ENCODE results near the gene CTXN3.

CTXN3 gene

GRCh38 chr5:127650022-127650421 is 1.1 kb downstream of the CTXN3 start:
- no peak for TF ChIP-seq CTCF (IDR thresholded peaks at IDR 0.05; ENCODE audit: low read depth, low read length)
- no peak overlapping the region for H3K4me3 ChIP-seq (ENCODE audit: low read depth, low read length)

- no peak overlapping the region for H3K4me3 ChIP-seq (ENCODE audit: low read depth, low read length)
- no peak for TF ChIP-seq CTCF (IDR thresholded peaks at IDR 0.05; ENCODE audit: low read depth, low read length)
These were observed 1.8 kb downstream of the CTXN3 start for GRCh38 chr5:127650649-127651048.

DNA sequence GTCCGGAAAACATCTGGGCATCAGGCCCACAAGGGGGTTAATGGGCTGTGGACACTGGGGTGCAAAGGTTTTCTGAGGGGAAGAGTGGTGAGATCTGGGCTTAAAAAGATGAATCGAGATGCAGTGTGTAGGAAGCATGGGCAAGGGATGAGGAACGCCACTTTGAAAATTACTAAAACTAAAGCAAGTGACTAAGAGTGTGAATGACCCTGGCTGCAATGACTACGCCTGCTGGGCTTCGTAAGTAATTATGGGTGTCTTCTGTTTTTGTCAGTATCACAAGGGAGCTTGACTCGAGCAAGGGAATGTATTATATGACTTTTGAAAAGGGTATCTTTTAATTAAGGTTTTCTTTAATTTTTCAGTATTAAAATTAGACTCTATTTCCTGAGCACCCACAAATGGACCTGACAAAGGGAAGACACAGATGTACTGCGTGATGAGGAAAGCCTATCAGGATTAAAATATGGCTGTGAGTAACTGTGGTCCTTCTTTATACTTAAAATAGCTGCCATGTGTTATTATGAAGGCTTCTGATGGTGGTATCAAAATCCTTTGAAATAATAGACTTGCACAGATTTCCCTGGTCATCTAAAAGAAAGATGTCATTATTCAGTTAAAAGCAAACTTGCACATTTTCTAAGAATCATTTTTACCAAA is 4.2 kb downstream of the CTXN3 start:
- no peak overlapping the region for H3K4me3 ChIP-seq (ENCODE audit: low read depth, low read length)
- no peak for TF ChIP-seq CTCF (IDR thresholded peaks at IDR 0.05; ENCODE audit: low read depth, low read length)

GRCh38 chr5:127656825-127657224 is 7.9 kb downstream of the CTXN3 start:
- no peak overlapping the region for H3K4me3 ChIP-seq (ENCODE audit: low read depth, low read length)
- no peak for TF ChIP-seq CTCF (IDR thresholded peaks at IDR 0.05; ENCODE audit: low read depth, low read length)

GRCh38 chr5:127660047-127660733 is 11.3 kb downstream of the CTXN3 start:
- TF ChIP-seq CTCF (IDR thresholded peaks at IDR 0.05; ENCODE audit: low read depth, low read length) = no peak
- no peak overlapping the region for H3K4me3 ChIP-seq (ENCODE audit: low read depth, low read length)

DNA sequence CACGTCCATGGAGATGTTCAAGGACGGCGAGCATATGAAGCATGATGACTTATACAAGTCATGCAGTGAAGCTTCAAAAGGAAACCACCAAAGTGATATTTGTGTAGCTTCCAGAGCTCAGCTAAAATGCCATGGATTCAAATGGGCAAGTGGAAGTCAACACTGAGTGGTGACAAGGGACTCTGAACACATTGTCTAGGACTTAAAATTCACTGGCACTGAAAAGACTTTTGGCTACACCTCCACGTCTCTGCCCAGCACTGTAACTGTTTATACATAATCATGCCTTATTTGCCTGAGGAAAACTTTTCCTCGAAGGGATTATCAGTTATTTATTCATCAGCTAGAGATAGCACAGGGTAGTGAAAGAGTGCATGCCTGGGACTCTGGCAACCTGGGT is 15.2 kb downstream of the CTXN3 start:
- H3K4me3 ChIP-seq (ENCODE audit: low read depth, low read length) = no peak overlapping the region
- no peak for TF ChIP-seq CTCF (IDR thresholded peaks at IDR 0.05; ENCODE audit: low read depth, low read length)

DNA sequence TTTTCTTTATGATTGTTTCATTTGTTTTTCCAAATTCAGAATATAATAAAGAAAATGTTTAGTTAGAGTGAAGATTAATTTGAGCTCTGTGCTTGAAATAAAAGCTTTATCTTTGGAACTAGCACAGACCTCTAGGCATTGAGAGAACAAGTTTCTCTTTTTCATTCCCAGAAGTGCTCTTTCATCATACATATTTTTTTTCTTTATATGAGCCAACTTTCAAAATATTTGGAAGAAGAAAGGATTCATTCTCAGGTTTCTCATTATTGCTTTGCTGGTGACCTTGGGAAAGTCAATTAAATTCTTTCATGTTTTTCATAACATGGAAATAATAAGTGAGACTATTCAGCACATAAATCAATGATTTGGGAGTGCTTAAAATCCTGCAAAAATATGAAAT is 16.8 kb downstream of the CTXN3 start:
- TF ChIP-seq CTCF (IDR thresholded peaks at IDR 0.05; ENCODE audit: low read depth, low read length) = no peak
- no peak overlapping the region for H3K4me3 ChIP-seq (ENCODE audit: low read depth, low read length)

Data from WI38 (cell line).